ENCODE data around the gene CCNT2. TPM values are rescaled to one million over a fixed set of nuclear protein-coding genes. Genes with fewer than 3 reads are reported as not detected.
"Not testable (repeated sequence)": the region's sequence is repeated elsewhere in the genome, so short reads cannot be mapped to it uniquely, and the experiment has no call there.

The CCNT2 gene
- total RNA-seq, 1 donor from 2014 or later: 65.5 TPM

DNA sequence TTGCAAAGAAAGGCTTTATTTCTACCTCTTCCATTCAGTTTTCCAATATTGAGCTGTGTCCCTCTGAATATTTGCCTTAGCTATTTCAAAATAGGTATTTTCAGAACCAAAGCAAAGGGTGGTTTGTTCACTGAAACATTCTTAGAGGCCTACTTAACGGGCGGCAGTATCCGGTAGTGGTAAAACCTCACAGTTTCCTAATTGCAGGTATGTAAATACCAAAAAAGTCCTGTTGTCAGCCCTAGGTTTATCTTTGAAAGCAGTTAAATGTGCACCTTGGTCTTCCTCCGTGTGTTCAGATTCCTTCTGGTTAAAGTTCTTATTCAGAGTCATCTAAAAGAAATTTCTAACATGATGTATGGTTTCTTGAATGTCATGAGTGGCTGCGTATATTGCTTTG is 38.9 kb downstream of the CCNT2 start:
- Mint-ChIP-seq H3K27ac (ENCODE audit: unreplicated experiment) (no peak overlapping the region), H3K27me3 (ENCODE audit: low read depth) (no peaks in the 10 kb centered on the region), H3K36me3 (ENCODE audit: low read depth) (peaks cover 13% of the 10 kb centered on the region), H3K4me1 (peaks cover 5% of the 10 kb centered on the region), H3K4me3 (no peak overlapping the region), H3K9me3 (no peaks in the 10 kb centered on the region)
- DNase-seq (ENCODE audit: low read depth, low spot score): no peak
- TF ChIP-seq, protein P1, sequence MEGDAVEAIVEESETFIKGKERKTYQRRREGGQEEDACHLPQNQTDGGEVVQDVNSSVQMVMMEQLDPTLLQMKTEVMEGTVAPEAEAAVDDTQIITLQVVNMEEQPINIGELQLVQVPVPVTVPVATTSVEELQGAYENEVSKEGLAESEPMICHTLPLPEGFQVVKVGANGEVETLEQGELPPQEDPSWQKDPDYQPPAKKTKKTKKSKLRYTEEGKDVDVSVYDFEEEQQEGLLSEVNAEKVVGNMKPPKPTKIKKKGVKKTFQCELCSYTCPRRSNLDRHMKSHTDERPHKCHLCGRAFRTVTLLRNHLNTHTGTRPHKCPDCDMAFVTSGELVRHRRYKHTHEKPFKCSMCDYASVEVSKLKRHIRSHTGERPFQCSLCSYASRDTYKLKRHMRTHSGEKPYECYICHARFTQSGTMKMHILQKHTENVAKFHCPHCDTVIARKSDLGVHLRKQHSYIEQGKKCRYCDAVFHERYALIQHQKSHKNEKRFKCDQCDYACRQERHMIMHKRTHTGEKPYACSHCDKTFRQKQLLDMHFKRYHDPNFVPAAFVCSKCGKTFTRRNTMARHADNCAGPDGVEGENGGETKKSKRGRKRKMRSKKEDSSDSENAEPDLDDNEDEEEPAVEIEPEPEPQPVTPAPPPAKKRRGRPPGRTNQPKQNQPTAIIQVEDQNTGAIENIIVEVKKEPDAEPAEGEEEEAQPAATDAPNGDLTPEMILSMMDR (conservative IDR thresholded peaks at IDR 0.05): no peak

GRCh38 chr2:134967166-134967565 is 48.5 kb downstream of the CCNT2 start:
- not testable (repeated sequence) for H3K4me3 Mint-ChIP-seq

GRCh38 chr2:134973241-134974138 is 54.9 kb downstream of the CCNT2 start:
- no peak overlapping the region for H3K27ac Mint-ChIP-seq (ENCODE audit: unreplicated experiment)
- H3K27me3 Mint-ChIP-seq (ENCODE audit: low read depth): no peaks in the 10 kb centered on the region
- TF ChIP-seq, protein P1 (conservative IDR thresholded peaks at IDR 0.05): no peak
- H3K4me3 Mint-ChIP-seq: no peak overlapping the region
- peaks cover 18% of the 10 kb centered on the region for H3K36me3 Mint-ChIP-seq (ENCODE audit: low read depth)
- peaks cover 28% of the 10 kb centered on the region for H3K9me3 Mint-ChIP-seq
- no peaks in the 10 kb centered on the region for H3K4me1 Mint-ChIP-seq
- no peak for DNase-seq (ENCODE audit: low read depth, low spot score)

More at GRCh38 chr2:134967166-134967565, 48.5 kb downstream of the CCNT2 start:
- Mint-ChIP-seq H3K9me3 (peaks cover 18% of the 10 kb centered on the region), H3K36me3 (ENCODE audit: low read depth) (peaks cover 14% of the 10 kb centered on the region)
- not testable (repeated sequence) for H3K4me1 Mint-ChIP-seq; H3K27ac Mint-ChIP-seq (ENCODE audit: unreplicated experiment); H3K27me3 Mint-ChIP-seq (ENCODE audit: low read depth); DNase-seq (ENCODE audit: low read depth, low spot score)

- Mint-ChIP-seq H3K27me3 (ENCODE audit: low read depth) (no peaks in the 10 kb centered on the region), H3K36me3 (ENCODE audit: low read depth) (peaks cover 13% of the 10 kb centered on the region), H3K4me3 (no peak overlapping the region), H3K27ac (ENCODE audit: unreplicated experiment) (no peak overlapping the region), H3K4me1 (no peaks in the 10 kb centered on the region), H3K9me3 (peaks cover 18% of the 10 kb centered on the region)
- TF ChIP-seq, protein P1 (conservative IDR thresholded peaks at IDR 0.05): no peak
- DNase-seq (ENCODE audit: low read depth, low spot score): no peak
Measured at GRCh38 chr2:134975281-134976009, 56.8 kb downstream of the CCNT2 start.

DNA sequence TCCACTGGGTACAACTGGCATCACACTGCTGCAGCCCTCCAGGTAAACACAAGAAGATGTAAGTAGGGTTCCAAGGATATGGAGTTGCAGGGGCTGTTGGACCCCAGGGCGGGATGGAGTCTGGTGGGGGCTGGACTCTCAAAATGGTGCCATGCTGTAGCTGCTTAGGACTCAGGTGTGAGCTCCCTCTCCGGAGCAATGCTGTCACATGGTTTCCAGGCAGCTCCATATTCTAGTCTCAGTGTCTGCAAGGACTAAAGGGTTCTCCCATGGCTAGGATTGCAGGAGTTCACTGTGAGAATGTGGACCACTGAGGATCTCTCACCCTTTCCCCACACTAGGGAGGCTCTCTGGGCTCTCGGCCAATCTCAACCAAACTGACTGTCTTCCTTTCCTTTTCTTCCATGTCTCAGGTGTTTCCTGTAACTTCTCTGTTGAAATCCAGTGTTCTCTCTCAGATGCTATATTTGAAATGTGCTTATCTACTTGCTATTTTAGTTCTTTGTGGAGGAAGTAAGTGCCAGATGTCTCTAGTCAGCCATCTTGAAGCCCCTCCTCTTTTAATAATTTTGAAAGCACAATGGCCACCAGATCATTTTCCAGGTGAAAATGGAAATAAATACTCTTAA is 57.6 kb downstream of the CCNT2 start:
- TF ChIP-seq, protein P1 (conservative IDR thresholded peaks at IDR 0.05): no peak
- Mint-ChIP-seq H3K27ac (ENCODE audit: unreplicated experiment) (no peak overlapping the region), H3K4me1 (no peaks in the 10 kb centered on the region), H3K9me3 (peaks cover 13% of the 10 kb centered on the region), H3K27me3 (ENCODE audit: low read depth) (no peaks in the 10 kb centered on the region), H3K36me3 (ENCODE audit: low read depth) (peaks cover 8% of the 10 kb centered on the region), H3K4me3 (no peak overlapping the region)
- DNase-seq (ENCODE audit: low read depth, low spot score): no peak

DNA sequence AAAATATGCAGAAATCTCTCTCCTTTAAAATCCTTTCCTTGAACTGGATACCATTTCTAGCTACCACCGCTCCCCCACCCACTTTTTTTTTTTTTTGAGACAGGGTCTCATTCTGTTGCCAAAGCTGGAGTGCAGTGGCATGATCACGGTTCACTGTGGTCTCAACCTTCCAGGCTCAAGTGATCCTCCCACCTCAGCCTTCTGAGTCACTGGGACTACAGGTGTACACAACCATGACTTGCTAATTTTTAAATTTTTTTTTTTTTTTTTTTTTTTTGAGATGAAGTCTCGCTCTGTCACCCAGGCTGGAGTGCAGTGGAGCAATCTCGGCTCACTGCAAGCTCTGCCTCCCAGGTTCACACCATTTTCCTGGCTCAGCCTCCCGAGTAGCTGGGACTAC is 58.5 kb downstream of the CCNT2 start:
- not testable (repeated sequence) for H3K27ac Mint-ChIP-seq (ENCODE audit: unreplicated experiment); H3K4me3 Mint-ChIP-seq; H3K4me1 Mint-ChIP-seq; H3K36me3 Mint-ChIP-seq (ENCODE audit: low read depth); H3K27me3 Mint-ChIP-seq (ENCODE audit: low read depth); H3K9me3 Mint-ChIP-seq; DNase-seq (ENCODE audit: low read depth, low spot score)

Measured in neural crest cell (in vitro differentiated cells).